HG02970 (cell line): ENCODE data around the gene SYNPO.

Experiments
- ATAC-seq: cut with Tn5 transposase; IDR thresholded peaks from one replicate; pipeline ENCODE4 v1.9.1; 2021; ENCODE audit warnings: mild to moderate bottlenecking, moderate library complexity, moderate number of reproducible peaks; ENCODE audit not compliant: unreplicated experiment, low FRiP score

SYNPO gene

GRCh38 chr5:150605546-150605945, 34.9 kb upstream of the SYNPO start:
- ATAC-seq = no peak

GRCh38 chr5:150606476-150606875, 34.0 kb upstream of the SYNPO start:
- ATAC-seq = no peak

DNA sequence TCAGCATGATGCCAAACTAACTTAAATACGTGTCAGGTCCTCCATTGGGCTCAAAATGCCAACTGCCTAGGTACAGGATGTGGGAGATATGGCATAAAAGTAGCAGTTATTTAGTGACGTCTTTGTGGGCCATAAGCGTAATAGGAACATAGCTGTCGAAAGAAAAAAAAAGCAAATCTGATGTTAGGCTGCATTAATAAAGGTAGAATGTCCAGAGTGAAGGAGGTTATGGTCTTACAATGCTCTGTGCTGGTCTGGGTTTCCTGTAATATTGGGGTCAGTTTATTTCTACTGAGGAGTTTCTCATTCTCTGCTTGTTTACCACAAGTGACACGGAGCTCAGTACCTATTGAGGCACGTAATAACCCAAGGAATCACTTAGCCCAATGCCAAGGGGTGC, 33.4 kb upstream of the SYNPO start:
- ATAC-seq = no peak

DNA sequence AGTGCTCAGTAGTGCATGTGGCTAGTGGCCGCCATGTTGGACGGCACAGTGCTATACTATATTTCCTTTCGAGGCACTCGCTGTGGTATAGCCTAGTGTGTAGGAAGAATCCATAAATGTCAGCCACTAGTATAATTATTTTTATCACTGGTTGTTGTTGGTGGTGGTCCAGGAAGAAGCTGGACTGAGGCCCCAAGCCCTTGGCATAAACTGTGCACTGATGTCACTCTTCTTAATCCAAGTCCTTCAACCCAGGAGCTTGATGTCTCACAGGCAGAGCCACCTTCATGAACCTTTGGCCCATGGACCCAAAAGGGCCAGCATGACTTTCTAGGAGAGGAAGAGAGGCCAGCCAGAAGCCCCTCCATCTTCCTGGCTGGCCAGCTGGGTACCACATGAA, 32.5 kb upstream of the SYNPO start:
- ATAC-seq = no peak

DNA sequence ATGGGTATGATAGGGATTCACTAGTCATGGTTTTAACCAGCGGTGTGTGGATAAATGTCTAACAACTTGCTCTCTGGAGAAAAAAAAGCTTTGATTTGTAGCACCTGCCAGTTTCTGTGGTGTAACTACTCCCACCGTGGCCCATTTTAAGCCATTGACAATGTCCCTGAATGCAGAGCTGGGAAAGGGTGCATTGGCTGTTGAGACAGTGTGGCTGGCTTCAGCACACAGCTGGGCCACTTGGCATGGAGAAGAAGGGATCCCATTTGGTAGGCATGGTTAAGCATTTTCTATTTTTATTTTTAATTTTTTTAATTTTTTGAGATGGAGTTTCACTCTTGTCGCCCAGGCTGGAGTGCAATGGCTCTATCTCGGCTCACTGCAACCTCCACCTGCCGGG, 31.5 kb upstream of the SYNPO start:
- ATAC-seq = no peak

DNA sequence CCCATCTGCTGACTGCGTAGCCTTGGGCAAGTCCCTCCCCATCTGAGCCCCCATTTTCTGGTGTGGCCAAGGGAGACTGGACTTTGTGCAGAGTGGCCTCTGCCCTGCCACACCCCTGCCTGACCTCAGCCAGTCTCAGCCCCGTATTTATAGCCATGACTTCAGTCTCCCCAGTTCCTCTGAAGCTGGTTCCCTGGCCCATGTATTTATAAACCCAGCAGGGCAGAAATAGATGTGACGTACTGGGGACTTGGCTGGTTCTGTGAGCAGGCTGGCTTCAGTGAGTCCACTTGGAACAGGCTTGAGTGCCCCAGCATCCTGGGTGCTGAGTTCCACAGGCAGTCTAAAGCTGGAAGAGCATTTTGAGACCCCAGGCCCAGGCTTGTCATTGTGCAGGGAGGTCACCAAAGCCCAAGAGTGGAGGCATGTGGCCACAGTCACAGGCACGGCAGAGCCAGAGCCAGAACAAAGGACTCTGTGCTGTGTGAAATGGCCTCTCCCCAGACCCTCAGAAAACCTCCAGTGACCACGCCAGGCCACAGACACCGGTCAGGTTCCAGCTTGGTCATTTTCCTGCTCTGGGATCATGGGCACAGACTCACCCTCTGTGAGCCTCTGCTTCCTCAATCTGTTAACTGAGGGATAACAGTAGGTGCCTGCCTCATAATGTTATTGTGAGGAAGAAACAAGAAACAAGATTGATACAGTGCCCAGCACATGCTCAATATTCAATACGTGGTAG, 30.4 kb upstream of the SYNPO start:
- no peak for ATAC-seq

GRCh38 chr5:150611026-150611425, 29.4 kb upstream of the SYNPO start:
- ATAC-seq = no peak

GRCh38 chr5:150612405-150612804, 28.1 kb upstream of the SYNPO start:
- ATAC-seq = no peak

DNA sequence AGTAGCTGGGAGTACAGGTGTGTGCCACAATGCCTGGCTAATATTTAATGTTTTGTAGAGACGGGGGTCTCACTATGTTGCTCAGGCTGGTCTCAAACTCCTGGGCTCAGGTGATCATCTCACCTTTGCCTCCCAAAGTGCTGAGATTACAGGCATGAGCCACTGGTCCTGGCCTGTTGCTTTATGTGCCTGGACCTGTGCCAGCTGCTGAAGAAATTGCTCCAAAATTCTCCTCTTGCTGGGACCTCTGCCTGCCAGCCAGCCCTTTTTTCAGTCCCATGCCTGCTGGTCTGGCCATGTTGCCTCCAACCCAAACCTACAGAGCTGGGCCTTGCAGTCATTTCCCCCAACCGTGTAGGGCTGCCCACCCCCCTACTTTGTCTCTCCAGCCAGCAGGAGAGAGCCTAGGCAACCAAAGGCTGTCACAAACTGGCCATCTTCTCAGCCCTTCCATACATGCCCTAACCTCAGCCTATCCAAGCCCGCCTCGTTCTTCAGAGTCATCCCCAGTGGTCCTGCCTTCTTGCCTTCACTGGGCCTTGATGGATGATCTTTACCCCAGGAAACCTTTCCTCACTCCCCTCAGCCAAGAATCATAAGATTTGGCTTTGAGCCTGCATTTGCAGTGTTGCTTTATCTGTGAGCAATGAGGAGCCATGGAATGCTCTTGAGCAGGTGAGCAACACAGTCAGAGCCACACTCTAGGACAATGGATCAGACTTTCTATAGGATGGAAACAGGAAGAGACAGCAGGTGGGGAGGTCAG, 27.4 kb upstream of the SYNPO start:
- no peak for ATAC-seq

DNA sequence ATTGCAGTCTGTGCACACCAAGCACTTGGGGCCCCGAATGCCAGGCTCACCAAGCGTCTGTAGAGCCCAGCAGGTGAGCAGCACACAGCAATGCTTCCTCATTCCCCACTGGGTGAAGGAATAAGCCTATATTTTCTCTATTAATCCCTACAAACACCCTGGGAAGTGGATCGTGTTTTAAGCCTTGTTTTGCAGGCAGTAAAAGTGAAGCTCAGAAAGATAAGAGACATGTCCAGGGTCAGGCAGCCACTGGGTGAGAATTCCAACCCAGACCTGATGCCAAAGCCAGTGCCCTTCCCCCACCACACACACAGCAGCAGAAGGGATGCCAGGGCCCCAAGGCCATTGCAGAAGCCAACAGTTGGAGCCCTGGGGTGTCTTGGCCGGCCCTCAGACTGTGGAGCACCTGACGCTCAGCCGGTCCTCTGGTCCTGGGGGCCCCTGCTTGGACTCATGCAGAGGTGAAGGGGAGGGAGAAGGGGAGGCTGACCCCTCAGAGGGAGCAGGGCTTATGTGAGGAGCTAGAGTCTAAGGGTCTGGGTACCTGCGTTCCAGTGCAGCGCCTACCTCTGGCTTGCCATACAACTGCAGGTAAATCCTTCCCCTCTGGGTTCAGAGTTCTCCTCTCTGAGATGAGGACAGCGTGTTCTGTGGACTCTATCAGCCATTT, 26.3 kb upstream of the SYNPO start:
- ATAC-seq = no peak

DNA sequence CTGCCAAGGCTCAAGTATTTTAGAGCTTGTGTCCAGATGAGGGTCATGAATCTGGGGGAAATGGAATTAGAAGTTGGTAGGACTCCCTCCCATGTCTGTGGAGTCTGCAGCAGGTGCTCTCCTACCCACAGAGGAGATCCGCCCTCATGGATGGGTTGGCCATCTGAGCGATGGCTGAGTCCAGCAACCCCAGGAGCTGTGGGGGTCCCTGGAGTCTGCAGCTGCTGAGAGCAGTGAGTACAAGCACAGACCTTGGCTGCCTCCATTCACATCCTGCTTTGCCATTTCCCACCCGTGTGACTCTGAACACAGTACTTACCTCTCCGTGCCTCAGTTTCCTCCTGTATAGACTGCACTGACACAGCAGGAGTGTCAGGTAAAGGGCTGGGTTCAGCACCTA, 25.8 kb upstream of the SYNPO start:
- ATAC-seq = no peak

DNA sequence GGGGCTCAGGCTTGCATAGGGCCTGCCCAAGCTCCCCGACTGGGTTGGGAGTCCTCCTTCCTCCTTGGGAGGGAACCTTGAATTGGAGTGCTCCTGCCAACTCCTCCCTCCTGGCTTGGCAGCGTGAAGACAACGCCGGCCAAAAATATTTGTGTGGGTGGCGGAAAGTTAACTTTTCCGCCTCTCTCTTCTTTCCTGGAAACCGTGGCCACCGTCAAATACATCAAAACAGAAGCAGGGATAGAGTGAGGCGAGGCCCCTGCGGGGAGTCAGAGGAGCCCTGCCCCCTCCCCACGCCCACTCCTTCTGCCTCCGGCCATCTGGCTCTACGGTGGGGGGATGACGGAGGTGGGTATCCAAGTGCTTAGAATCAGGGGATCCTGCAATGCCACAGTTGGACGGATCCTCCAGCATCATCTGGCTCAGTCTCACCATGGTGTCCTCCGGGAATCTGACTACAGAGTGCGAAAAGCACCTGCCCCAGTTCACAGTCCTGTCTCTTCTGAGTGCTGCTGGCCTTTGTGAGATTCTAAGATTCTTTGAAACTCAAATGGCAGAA, 25.2 kb upstream of the SYNPO start:
- ATAC-seq = no peak

DNA sequence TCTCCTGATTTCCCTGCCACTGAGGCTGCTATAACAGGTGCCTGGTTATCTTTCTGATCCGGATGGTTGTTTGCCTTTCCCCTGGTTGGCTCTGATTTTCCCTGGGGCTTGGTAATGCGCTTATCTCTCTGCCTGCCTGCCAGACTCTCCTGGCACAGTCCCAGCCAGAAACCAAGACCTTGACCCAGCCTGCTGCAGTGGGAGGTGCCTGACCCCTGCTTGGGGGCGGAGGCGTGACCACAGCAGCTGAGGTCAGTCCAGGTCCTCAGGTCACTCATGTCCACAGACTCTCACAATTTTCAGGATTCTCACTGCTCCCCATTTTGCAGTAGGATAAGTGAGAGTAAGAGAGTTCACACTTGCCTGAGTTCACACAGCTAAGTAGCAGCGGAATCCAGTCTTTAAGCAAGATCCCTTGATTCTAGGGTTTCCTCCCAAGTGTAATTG, 24.4 kb upstream of the SYNPO start:
- ATAC-seq = no peak

DNA sequence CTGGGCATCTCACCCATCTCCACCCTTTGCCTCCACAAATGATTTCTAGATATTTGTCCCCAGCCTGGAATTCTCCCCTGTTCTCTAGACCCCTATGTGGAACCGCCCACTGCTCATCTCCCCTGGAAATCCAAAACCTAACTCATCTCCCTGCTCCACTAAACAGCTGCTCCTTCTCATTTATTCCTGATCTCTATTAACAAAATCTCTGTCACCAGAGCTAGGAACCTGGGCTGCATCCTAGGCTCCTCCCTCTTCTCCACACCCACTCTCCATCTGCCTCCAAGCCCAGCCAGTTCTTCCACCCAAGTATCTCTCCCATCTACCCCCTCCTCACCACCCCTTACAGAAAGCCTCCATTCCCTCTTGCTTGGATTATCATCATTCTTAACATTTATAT, 24.0 kb upstream of the SYNPO start:
- no peak for ATAC-seq

- ATAC-seq = no peak
Measured at GRCh38 chr5:150618163-150618562, 22.3 kb upstream of the SYNPO start.

- no peak for ATAC-seq
Measured at GRCh38 chr5:150618588-150619281, 21.7 kb upstream of the SYNPO start.

GRCh38 chr5:150619359-150620230, 20.9 kb upstream of the SYNPO start:
- ATAC-seq = no peak

DNA sequence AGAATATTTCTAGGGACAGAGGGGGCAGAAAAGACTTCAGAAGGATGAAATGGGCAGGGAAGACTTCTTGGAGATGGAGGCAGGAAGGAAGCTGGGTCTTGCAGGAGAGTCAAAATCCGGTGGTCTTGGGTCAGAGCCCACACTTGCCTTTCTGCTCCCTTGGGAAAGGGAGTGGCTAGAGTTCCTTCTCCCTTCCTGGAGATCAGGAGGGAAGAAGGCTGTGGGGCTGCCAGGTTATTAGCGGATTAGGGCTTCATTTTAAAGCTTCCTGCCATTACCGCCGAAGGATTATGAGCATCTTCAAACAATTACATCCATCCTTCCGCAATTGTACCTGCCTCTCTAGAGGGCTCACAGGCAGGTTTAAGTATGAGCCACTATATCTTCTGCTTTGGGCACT, 19.2 kb upstream of the SYNPO start:
- ATAC-seq = no peak

GRCh38 chr5:150622157-150622556, 18.3 kb upstream of the SYNPO start:
- ATAC-seq = no peak
